Activated CD8-positive, alpha-beta memory T cell treated with anti-CD3 and anti-CD28 coated beads, Interleukin-2, amount 50 U/mL, for 48 hours (primary cell): Measurements from ENCODE around the gene ARHGAP28.
"Not testable (repeated sequence)": the region's sequence is repeated elsewhere in the genome, so short reads cannot be mapped to it uniquely, and the experiment has no call there.

Experiments used
- DNase-seq: peaks from one replicate; pipeline ENCODE4 v3.0.0-alpha.2; 2020

ARHGAP28 gene

DNA sequence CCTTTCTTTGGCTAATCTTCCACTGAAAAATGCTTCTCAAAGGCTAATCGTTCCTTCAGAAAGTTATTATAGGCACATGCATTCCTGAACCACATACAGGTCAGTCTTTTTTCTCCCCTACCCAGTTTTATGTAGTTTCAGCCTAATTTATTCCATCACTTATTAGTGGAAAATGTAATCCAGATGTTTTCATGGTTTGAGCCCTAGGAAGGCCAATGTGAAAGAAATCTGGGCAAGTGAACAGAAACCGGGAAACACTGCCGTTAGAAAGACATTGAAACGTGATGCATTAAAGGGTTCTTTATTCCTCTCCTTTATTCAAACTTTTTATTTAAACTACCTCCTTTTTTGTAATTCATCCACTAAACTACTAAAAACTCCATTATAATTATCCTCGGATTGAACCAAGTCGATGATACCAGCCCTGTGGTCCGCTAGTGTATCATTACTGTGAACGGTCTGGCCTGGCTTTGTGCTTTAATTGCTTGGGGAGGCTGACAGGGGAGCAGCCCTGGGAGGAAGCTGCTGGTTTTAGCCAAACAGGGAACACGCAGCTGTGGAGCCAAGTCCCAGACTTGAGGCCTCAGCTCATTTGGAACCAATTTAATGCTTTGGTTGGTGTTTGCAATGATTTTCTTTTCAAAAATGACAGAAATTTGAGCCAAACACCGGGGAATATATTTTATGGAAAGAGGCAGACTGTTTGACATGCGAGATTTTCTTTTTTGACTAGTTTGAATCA, 149.2 kb downstream of the ARHGAP28 start:
- no peak for DNase-seq

- DNase-seq = no peak
Measured at GRCh38 chr18:6879508-6880195, 150.1 kb downstream of the ARHGAP28 start.

DNA sequence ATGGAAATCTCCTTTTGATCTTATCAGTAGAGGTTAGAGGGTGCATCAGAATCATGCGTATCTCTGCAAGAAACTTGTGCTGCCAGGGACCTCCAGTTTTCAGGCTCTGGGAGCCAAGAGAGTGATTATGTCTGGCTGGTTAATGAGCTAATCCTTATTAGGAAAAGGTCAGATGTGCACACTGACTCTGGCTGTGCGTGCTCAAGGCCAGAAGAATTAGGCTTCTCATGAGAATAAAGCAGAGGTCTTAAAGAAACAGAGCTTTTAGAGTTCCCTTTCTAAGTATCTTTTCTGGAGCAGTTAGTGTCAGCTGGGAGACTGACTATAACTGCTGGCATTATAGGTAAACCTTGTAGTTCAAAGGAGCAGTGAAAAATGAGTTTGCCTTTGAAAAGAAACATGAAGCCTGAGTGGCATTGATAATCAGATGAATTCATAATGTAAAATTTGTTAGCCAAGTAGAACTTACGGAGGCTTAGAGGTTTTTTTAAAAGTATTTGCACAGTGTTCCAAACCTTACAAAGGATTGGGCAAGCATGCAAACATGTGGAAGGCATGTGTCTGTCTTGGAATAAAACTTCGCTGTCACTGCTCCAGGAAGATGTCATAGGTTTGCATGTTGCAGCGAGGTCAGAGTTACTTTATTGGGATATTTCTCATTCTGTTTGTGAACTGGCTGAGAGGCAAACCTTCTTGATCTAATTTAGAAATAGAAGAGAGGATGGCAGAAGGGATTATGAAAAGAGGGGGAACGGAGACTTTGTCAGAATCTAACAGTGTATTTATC, 151.7 kb downstream of the ARHGAP28 start:
- no peak for DNase-seq

- no peak for DNase-seq
Measured at GRCh38 chr18:6882401-6882800, 152.9 kb downstream of the ARHGAP28 start.

GRCh38 chr18:6885006-6885481, 155.5 kb downstream of the ARHGAP28 start:
- no peak for DNase-seq

DNA sequence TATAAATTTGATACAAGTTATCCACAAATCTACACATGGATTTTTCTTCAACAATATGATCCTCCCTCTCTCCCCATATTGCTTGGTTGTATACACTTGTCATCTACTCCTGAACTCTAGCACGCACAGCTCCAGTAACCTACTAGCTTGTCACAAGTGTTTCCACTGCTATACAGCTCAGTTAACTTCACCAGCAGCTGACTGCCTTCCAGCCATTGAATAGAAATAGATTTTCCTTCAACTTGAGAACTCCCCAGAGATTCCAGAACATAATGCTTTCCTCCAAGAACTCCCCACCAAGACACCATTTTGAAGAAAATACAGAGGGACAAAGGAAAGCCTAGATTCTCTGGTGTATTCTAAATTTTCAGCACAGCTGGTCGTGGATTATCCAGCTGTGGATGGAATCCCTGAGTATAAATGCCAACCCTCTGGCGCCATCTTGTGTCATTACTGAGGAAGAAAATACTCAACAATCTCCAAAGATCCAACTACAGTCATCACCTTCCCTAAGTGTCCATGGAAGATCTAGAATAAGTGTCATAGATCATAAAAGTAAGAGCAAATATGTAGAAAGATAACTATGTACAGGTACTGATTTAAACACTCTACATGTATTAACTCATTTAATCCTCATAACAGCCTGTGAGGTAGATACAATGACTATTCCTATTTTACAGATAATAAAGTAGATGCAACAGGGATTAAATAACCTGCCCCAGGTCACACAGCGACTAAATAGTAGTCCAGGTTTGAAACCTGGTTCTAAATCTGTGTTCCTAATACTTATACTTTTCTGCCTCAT, 156.7 kb downstream of the ARHGAP28 start:
- no peak for DNase-seq

DNA sequence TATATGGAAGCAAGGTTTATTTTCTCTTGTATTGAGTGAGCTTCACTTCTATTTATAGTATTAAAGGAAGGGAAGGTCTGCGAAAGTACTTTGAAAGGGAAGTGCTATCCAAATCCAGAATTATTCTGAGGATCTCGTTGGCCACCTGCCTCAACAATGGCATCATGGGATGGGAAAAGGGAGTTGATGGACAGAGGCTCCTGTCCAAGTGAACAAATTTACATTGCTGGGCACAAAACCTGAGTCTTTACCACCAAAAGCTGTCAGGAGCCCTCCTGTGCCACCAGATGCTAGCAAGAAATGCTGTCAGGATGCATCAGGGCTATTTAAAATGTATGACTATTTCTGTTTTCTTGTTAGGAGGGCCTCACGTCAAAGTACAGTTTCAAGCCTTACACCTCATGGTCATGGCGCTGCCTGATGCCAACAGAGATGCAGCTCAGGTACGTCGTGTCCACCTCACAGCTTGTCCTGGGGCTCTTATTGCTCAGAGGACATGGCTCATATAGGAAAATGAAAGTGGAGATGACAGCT, 157.3 kb downstream of the ARHGAP28 start:
- DNase-seq = no peak

DNA sequence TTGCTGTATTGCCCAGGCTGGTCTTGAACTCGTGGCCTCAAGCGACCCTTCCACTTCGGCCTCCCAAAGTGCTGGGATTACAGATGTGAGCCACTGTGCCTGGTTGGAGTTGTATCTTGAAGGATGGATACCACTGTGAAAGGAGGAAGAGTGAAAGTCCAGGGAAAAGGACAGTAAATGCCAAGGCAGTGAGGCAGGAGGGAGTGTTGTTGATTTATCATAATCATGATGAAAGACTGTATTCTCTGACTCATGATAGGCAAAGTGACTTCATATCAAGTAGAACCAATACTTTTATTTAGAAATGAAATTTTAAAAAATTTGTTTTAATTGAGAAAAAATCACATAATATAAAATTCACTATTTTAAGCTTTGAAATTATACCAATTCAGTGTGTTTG, 162.3 kb downstream of the ARHGAP28 start:
- no peak for DNase-seq

DNA sequence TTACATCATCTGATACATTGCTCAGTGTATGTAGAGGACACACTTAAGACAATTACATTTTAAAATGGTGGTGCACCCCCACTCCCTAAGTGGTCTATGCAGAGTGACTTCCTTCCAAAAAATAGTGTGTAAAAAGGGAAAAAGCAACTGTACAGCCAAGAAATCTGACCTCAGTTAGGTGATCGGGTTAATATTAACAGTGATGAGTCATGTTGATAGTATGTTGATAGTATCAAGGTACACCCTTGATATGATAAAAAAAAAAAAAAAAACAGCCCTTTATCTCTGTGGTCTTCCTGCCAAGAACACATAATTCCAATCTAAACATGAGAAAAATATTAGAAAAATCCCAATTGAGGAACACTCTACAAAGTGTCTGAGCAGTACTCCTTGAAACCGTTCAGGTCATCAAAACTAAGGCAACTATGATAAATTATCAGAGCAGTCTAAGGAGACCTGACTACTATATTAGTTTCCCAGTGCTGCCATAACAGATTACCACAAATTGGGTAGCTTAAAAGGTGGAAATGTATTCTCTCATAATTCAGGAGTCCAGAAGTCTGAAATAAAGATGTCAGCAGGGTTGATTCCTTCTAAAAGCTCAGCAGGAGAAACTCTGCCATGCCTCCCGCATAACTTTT, 171.9 kb downstream of the ARHGAP28 start:
- no peak for DNase-seq

DNA sequence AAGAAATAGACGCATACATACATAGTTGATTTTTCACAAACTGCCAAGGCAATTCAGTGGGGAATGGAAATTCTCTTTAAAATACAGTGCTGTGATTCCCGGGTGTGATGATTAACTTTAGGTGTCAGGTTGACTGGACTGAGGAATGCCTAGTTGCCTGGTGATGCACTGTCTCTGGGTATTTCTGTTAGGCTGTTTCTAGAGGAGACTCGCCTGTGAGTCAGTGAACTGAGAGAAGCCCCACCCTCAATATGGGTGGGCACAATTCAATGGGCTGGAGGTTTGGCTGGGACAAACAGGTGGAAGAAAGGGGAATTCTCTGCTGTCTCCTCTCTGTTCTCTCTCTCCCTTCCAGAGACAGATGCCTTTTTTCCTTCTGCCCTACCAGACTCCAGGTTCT, 187.6 kb downstream of the ARHGAP28 start:
- no peak for DNase-seq

- DNase-seq = peak; percentile 58
Measured at GRCh38 chr18:6920099-6920955, 190.8 kb downstream of the ARHGAP28 start.

DNA sequence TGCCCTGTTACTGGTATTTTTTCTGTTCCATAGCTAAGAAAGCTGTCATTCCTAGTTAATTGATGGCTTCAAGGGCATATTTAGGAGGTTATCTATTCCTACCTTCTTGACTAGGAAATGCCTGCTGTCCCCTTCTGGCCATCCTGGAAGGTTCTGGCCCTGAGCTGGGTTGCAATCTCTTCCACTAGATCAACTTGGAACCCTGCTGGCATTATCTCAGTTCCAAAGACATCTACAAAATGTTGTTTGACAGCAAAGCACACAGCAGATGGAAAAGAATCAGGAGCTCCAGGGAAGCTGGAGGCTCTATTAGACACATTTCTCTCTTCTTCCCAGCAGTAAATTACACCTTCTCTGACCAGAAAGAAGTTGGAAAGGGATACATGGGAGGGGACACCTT, 192.1 kb downstream of the ARHGAP28 start:
- no peak for DNase-seq

GRCh38 chr18:6923220-6923619, 193.7 kb downstream of the ARHGAP28 start:
- DNase-seq = no peak

DNA sequence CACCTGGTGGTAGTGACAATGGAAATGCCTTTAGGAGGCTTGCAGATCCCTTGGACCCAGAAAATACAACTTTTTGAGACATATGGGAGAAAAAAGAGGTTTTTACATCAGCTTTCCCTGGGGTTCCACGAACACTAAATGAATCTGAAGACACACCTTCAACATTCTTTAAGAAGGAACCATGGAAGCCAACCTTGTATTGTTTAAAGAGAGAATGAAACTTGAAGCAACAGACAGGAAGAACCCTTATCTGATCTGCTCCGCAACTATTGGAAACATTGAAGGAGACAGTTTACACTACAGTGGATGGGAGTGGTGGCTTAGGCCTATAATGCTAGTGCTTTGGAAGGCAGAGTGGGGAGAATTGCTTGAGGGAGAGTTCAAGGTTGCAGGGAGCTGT, 197.6 kb downstream of the ARHGAP28 start:
- DNase-seq = no peak

DNA sequence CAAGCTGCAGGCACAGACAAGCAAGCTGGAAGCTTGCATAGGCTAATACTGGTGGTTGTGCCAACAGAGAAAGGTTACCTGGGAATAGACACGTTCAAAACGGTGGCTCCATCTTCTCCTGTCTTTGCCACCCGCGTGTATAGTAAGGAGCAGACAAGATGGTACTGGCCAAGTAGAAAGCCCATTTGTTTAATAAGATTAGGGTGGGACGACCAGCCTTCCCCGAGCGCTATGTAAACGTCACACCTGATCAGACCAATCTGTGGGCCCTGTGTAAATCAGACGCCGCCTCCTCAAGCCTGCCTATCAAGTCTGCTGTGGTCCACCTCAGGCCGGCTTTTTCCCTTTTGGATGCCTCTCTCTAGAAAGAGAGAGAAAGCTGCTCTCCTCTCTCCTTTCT, 198.8 kb downstream of the ARHGAP28 start:
- no peak for DNase-seq

- no peak for DNase-seq
Measured at GRCh38 chr18:6929370-6930102, 200.0 kb downstream of the ARHGAP28 start.

GRCh38 chr18:6934859-6935258, 205.3 kb downstream of the ARHGAP28 start:
- DNase-seq = no peak

- no peak for DNase-seq
Measured at GRCh38 chr18:6938003-6938402, 208.5 kb downstream of the ARHGAP28 start.

GRCh38 chr18:6938403-6938802, 208.9 kb downstream of the ARHGAP28 start:
- not testable (repeated sequence) for DNase-seq

DNA sequence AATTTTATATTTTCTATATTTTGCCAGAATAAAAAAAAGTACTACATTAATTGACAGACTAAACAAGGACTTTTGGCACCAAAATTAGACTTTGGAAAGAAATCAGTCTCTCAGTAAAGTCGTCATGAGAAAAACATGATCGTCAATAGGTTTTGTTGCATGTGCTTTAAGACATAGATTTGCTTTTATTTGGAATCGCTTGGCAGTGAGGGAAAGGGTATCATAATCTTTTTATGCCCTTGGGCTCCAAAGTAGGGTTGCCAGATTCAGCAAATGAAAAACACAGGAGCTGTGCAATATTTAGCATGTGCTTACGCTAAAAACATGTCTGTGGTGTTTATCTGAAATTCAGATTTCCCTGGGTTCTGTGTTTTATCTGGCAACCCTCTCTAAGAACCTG, 210.5 kb downstream of the ARHGAP28 start:
- DNase-seq = no peak
